Measurements from ENCODE around the gene BSND.

DNA sequence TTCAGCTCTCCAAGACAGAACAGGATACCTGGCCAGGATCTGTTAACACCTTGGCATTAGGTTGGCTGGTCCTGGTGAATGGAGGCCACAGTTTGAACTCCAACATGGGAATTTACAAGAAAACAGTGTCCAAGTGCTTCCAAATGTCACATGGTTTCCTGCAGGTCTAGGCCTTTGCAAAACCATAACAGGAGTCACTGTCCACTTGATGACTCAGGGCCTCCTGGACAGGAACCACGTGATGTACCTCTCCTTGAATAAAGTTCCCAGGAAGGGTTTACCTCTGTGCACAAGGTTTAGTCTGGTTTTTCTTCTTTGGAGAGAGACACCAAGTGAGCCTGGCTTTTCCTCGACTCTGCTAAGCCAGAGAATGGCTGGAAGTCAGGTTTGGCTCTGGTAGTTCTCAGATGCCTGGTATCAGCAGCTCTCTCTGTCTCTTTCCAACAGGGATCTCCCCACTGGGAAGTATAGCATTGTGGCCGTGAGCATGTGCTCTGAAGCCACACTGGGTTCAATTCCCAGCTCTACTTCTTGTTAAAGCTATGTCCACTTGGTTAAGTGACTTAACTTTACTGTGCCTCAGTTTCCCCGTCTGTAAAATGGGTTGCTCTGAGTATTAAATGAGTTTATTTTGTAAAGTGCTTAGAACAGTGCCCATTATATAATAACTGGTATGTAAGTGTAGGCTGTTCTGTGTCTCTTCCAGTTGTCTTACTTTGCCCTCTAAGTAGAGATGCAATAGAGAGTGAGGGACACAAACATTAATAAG is 45.6 kb upstream of the BSND start:
- TF ChIP-seq, protein P1, sequence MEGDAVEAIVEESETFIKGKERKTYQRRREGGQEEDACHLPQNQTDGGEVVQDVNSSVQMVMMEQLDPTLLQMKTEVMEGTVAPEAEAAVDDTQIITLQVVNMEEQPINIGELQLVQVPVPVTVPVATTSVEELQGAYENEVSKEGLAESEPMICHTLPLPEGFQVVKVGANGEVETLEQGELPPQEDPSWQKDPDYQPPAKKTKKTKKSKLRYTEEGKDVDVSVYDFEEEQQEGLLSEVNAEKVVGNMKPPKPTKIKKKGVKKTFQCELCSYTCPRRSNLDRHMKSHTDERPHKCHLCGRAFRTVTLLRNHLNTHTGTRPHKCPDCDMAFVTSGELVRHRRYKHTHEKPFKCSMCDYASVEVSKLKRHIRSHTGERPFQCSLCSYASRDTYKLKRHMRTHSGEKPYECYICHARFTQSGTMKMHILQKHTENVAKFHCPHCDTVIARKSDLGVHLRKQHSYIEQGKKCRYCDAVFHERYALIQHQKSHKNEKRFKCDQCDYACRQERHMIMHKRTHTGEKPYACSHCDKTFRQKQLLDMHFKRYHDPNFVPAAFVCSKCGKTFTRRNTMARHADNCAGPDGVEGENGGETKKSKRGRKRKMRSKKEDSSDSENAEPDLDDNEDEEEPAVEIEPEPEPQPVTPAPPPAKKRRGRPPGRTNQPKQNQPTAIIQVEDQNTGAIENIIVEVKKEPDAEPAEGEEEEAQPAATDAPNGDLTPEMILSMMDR (IDR thresholded peaks at IDR 0.05; ENCODE audit: low read depth, low read length) = no peak
- no peak for TF ChIP-seq POLR2A (IDR thresholded peaks at IDR 0.05; ENCODE audit: extremely low read depth, insufficient read length)
- TF ChIP-seq MYC (IDR thresholded peaks at IDR 0.05; ENCODE audit: low read depth, low read length) = no peak

Data from NB4 (cell line).